GM23338 (cell line): ENCODE measurements around the gene MTERF4.

Source experiments
- CREB1 ChIP-seq: fragments of 250-450 bp; sonication (Bioruptor Pico); IDR thresholded peaks from 2 replicates; pipeline ENCODE4 v1.5.0; 2020; ENCODE audit warnings: low read depth, mild to moderate bottlenecking, moderate library complexity
- POLR2AphosphoS5 ChIP-seq: IDR thresholded peaks from 2 replicates; pipeline ENCODE4 v1.6.1; 2016; ENCODE audit warnings: antibody characterized with exemption, low read depth
- TF ChIP-seq, protein P1 (sequence below), 2 experiments: fragments of 200-600 bp in 1 of 2; sonication (generic) in 1 of 2; conservative IDR thresholded peaks; 2 replicates each; pipeline versions ENCODE4 v1.5.1 to v1.6.1; 2016 to 2017; ENCODE audit warnings: antibody characterized with exemption in 2 of 2, low read depth in 2 of 2, mild to moderate bottlenecking in 2 of 2, moderate library complexity in 1 of 2
- TF ChIP-seq, protein P2 (sequence below): IDR thresholded peaks from 2 replicates; pipeline ENCODE4 v1.6.1; 2016; ENCODE audit warnings: antibody characterized with exemption

DNA sequence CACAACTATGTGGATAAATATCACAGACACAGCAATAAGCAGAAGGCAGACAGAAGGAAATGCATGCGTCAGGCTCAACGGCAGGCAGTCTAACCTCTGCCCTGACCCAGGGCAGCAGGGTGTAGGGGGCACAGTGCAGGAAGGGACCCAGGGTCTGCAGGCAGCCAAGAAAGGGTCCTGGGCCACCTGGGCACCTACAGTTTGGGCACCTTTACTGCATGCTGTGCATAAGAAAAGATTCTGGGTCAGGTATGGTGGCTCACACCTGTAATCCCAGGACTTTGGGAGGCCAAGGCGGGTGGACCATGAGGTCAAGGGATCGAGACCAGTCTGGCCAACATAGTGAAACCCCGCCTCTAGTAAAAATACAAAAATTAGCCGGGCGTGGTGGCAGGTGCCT, 29.4 kb upstream of the MTERF4 start:
- TF ChIP-seq, protein P1, sequence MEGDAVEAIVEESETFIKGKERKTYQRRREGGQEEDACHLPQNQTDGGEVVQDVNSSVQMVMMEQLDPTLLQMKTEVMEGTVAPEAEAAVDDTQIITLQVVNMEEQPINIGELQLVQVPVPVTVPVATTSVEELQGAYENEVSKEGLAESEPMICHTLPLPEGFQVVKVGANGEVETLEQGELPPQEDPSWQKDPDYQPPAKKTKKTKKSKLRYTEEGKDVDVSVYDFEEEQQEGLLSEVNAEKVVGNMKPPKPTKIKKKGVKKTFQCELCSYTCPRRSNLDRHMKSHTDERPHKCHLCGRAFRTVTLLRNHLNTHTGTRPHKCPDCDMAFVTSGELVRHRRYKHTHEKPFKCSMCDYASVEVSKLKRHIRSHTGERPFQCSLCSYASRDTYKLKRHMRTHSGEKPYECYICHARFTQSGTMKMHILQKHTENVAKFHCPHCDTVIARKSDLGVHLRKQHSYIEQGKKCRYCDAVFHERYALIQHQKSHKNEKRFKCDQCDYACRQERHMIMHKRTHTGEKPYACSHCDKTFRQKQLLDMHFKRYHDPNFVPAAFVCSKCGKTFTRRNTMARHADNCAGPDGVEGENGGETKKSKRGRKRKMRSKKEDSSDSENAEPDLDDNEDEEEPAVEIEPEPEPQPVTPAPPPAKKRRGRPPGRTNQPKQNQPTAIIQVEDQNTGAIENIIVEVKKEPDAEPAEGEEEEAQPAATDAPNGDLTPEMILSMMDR (conservative IDR thresholded peaks at IDR 0.05; ENCODE audit: low read depth in 2 of 2): no peak
- TF ChIP-seq POLR2AphosphoS5: no peak
- no peak for TF ChIP-seq CREB1
- TF ChIP-seq, protein P2, sequence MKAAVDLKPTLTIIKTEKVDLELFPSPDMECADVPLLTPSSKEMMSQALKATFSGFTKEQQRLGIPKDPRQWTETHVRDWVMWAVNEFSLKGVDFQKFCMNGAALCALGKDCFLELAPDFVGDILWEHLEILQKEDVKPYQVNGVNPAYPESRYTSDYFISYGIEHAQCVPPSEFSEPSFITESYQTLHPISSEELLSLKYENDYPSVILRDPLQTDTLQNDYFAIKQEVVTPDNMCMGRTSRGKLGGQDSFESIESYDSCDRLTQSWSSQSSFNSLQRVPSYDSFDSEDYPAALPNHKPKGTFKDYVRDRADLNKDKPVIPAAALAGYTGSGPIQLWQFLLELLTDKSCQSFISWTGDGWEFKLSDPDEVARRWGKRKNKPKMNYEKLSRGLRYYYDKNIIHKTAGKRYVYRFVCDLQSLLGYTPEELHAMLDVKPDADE: no peak
